Caco-2 (cell line): ENCODE measurements around the gene KLHL41. TPM values are rescaled to one million over a fixed set of nuclear protein-coding genes. Genes with fewer than 3 reads are reported as not detected.

Experiments
- BruUV-seq: library from RNA; stranded (reverse); fragments of 400-500 nt; replicated peaks from 2 replicates; lab custom pipeline; 2021; lab: Mats Ljungman, UMichigan
- CTCF ChIA-PET: fragments of 300-600 bp; sonication (Branson Sonifier 250); formaldehyde crosslinking; loops from one replicate; lab custom pipeline; 2022; ENCODE audit warnings: antibody characterized with exemption; lab: Charles Lee
- POLR2A ChIA-PET: fragments of 300-600 bp; sonication (Branson Sonifier 250); formaldehyde crosslinking; loops from one replicate; lab custom pipeline; 2022; ENCODE audit warnings: antibody characterized with exemption; lab: Charles Lee
- DNase-seq, 2 experiments: peaks; one replicate each; pipeline versions ENCODE4 v3.0.0 to v3.0.0-alpha.2; 2020 to 2022
- H3K27me3 ChIP-seq: replicated peaks from 2 replicates; pipeline ENCODE4 v1.6.0; 2011; ENCODE audit warnings: low read length; ENCODE audit not compliant: control insufficient read depth, insufficient read depth
- H3K36me3 ChIP-seq: 2 replicates; pipeline ENCODE4 v1.5.1; 2011; ENCODE audit warnings: low read length; ENCODE audit not compliant: control insufficient read depth, insufficient read depth
- H3K4me1 ChIP-seq: fragments of 250-450 bp; sonication (Bioruptor Pico); 2 replicates; pipeline ENCODE4 v1.5.1; 2020; ENCODE audit warnings: mild to moderate bottlenecking
- H3K4me3 ChIP-seq: 2 replicates; pipeline ENCODE4 v1.5.1; 2011; ENCODE audit warnings: low read depth, mild to moderate bottlenecking, control low read depth, low read length
- H3K9me3 ChIP-seq: fragments of 250-450 bp; sonication (Bioruptor Pico); 2 replicates; pipeline ENCODE4 v1.5.1; 2020; ENCODE audit warnings: mild to moderate bottlenecking, moderate library complexity
- H3K27ac Mint-ChIP-seq: one replicate; pipeline ENCODE4 v1.8.0; 2022; ENCODE audit warnings: mixed read lengths; ENCODE audit not compliant: unreplicated experiment
- H3K27me3 Mint-ChIP-seq: one replicate; pipeline ENCODE4 v1.8.0; 2022; ENCODE audit warnings: mixed read lengths; ENCODE audit not compliant: insufficient read depth, unreplicated experiment
- H3K36me3 Mint-ChIP-seq: one replicate; pipeline ENCODE4 v1.8.0; 2022; ENCODE audit warnings: mild to moderate bottlenecking, mixed read lengths; ENCODE audit not compliant: insufficient read depth, unreplicated experiment
- H3K4me1 Mint-ChIP-seq: one replicate; pipeline ENCODE4 v1.8.0; 2022; ENCODE audit warnings: low read depth, mixed read lengths; ENCODE audit not compliant: unreplicated experiment
- H3K4me3 Mint-ChIP-seq: one replicate; pipeline ENCODE4 v1.8.0; 2022; ENCODE audit warnings: mild to moderate bottlenecking, moderate library complexity, mixed read lengths; ENCODE audit not compliant: unreplicated experiment
- H3K9me3 Mint-ChIP-seq: one replicate; pipeline ENCODE4 v1.8.0; 2022; ENCODE audit warnings: mixed read lengths; ENCODE audit not compliant: unreplicated experiment
- intact Hi-C: fragments of 100-400 bp; cut with micrococcal nuclease; formaldehyde crosslinking; loops from one replicate; pipeline ENCODE4 v1.10.0; 2022; ENCODE audit not compliant: unreplicated experiment
- total RNA-seq: library from RNA; stranded (reverse); gene quantifications from 2 replicates; pipeline ENCODE4 v1.2.3, GENCODE V29; 2022
- TF ChIP-seq, protein P1 (sequence below), 2 experiments: fragments of 200-600 bp in 1 of 2; IDR thresholded peaks; 1 replicate in 1 of 2; 2 replicates in 1 of 2; pipeline versions ENCODE4 v1.5.1 to v1.8.0; 2011 to 2022; ENCODE audit warnings: antibody characterized with exemption in 1 of 2, control low read depth in 1 of 2, inconsistent platforms in 1 of 2, low read depth in 1 of 2, low read length in 1 of 2, mild to moderate bottlenecking in 1 of 2, moderate library complexity in 1 of 2; ENCODE audit not compliant: insufficient read depth in 1 of 2, severe bottlenecking in 1 of 2, unreplicated experiment in 1 of 2

Gene KLHL41
- total RNA-seq, 1 experiment from 2014 or later: not detected

- Histone ChIP-seq H3K9me3 (no peaks in the 10 kb centered on the region), H3K36me3 (no peaks in the 10 kb centered on the region), H3K27me3 (no peaks in the 10 kb centered on the region), H3K4me3 (no peak overlapping the region), H3K4me1 (no peaks in the 10 kb centered on the region; the same call in none of the 2 replicates)
- ChIA-PET POLR2A (no interaction called here), CTCF (no interaction called here)
- DNase-seq: no peak
- Mint-ChIP-seq H3K27ac (no peak overlapping the region), H3K27me3 (no peaks in the 10 kb centered on the region), H3K9me3 (no peaks in the 10 kb centered on the region), H3K36me3 (no peaks in the 10 kb centered on the region), H3K4me3 (no peak overlapping the region), H3K4me1 (no peaks in the 10 kb centered on the region)
- TF ChIP-seq, protein P1, sequence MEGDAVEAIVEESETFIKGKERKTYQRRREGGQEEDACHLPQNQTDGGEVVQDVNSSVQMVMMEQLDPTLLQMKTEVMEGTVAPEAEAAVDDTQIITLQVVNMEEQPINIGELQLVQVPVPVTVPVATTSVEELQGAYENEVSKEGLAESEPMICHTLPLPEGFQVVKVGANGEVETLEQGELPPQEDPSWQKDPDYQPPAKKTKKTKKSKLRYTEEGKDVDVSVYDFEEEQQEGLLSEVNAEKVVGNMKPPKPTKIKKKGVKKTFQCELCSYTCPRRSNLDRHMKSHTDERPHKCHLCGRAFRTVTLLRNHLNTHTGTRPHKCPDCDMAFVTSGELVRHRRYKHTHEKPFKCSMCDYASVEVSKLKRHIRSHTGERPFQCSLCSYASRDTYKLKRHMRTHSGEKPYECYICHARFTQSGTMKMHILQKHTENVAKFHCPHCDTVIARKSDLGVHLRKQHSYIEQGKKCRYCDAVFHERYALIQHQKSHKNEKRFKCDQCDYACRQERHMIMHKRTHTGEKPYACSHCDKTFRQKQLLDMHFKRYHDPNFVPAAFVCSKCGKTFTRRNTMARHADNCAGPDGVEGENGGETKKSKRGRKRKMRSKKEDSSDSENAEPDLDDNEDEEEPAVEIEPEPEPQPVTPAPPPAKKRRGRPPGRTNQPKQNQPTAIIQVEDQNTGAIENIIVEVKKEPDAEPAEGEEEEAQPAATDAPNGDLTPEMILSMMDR (IDR thresholded peaks at IDR 0.05; ENCODE audit: insufficient read depth in 1 of 2, low read depth in 1 of 2, low read length in 1 of 2, severe bottlenecking in 1 of 2, unreplicated experiment in 1 of 2): no peak
- intact Hi-C loops: no loop called here
- no TSS peak for BruUV-seq
These were observed 453 bp downstream of the KLHL41 start for GRCh38 chr2:169509955-169510354.

DNA sequence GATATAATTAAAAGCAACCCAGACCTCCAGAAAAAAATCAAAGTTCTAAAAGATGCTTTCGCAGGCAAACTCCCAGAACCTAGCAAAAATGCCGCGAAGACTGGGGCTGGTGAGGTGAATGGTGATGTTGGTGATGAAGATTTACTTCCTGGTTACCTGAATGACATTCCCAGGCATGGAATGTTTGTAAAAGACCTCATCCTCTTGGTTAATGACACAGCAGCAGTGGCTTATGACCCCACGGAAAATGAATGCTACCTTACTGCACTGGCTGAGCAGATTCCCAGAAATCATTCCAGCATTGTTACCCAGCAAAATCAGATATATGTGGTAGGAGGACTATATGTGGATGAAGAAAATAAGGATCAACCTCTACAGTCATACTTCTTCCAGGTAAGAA is 994 bp downstream of the KLHL41 start:
- Histone ChIP-seq H3K4me3 (no peak overlapping the region), H3K4me1 (no peaks in the 10 kb centered on the region; the same call in none of the 2 replicates), H3K9me3 (no peaks in the 10 kb centered on the region), H3K36me3 (no peaks in the 10 kb centered on the region), H3K27me3 (no peaks in the 10 kb centered on the region)
- Mint-ChIP-seq H3K27me3 (no peaks in the 10 kb centered on the region), H3K36me3 (no peaks in the 10 kb centered on the region), H3K4me1 (no peaks in the 10 kb centered on the region), H3K27ac (no peak overlapping the region), H3K4me3 (no peak overlapping the region), H3K9me3 (no peaks in the 10 kb centered on the region)
- BruUV-seq: no TSS peak
- no peak for DNase-seq
- TF ChIP-seq, protein P1 (IDR thresholded peaks at IDR 0.05; ENCODE audit: insufficient read depth in 1 of 2, low read depth in 1 of 2, low read length in 1 of 2, severe bottlenecking in 1 of 2, unreplicated experiment in 1 of 2): no peak
- intact Hi-C loops: no loop called here
- ChIA-PET CTCF (no interaction called here), POLR2A (no interaction called here)

DNA sequence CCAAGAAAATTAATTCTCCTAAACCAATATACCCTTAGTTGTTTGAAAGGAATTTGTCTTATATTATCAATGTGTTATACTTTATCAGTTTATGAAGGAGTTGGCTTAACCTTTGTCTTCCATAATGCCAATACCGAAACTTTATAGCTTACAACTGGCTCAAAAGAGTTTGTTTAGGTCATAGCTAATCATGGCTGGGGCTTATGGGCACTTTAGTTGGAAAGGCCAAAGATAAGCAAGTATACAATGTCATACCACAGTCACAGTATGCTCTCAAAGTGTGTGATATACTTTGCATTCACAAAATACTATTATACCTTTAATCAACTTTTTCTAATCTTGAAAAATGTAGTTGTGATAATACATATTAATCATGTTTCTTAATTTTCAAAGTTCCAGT is 2.3 kb downstream of the KLHL41 start:
- CTCF ChIA-PET: no interaction called here

More for the DNA sequence above, 2.3 kb downstream of the KLHL41 start:
- H3K27me3 Mint-ChIP-seq: no peaks in the 10 kb centered on the region
- Histone ChIP-seq H3K4me1 (no peaks in the 10 kb centered on the region; the same call in none of the 2 replicates), H3K27me3 (no peaks in the 10 kb centered on the region), H3K9me3 (no peaks in the 10 kb centered on the region), H3K36me3 (no peaks in the 10 kb centered on the region), H3K4me3 (no peak overlapping the region)
- peaks cover 4% of the 10 kb centered on the region for H3K4me1 Mint-ChIP-seq
- no peak for DNase-seq
- BruUV-seq: no TSS peak
- POLR2A ChIA-PET: no interaction called here
- H3K9me3 Mint-ChIP-seq: no peaks in the 10 kb centered on the region
- intact Hi-C loops: no loop called here
- no peak overlapping the region for H3K4me3 Mint-ChIP-seq
- no peaks in the 10 kb centered on the region for H3K36me3 Mint-ChIP-seq
- TF ChIP-seq, protein P1 (IDR thresholded peaks at IDR 0.05; ENCODE audit: insufficient read depth in 1 of 2, low read depth in 1 of 2, low read length in 1 of 2, severe bottlenecking in 1 of 2, unreplicated experiment in 1 of 2): no peak
- no peak overlapping the region for H3K27ac Mint-ChIP-seq
